Sigmoid colon (tissue), 7 donors: ENCODE data around the gene USP7. TPM values are rescaled to one million over a fixed set of nuclear protein-coding genes. Genes with fewer than 3 reads are reported as not detected.

ENCODE experiments used
- DNase-seq: peaks from one replicate; pipeline ENCODE4 v3.0.0-alpha.2; 2019
- H3K27ac ChIP-seq, 4 donors: fragments of 200-600 bp; sonication (generic); one replicate each; pipeline ENCODE4 v1.5.1; 2016 to 2019; ENCODE audit warnings: mild to moderate bottlenecking in 1 of 4
- H3K27me3 ChIP-seq, 3 donors: fragments of 200-600 bp; sonication (generic); one replicate each; pipeline ENCODE4 v1.5.1; 2019; ENCODE audit warnings: mild to moderate bottlenecking in 1 of 3
- H3K36me3 ChIP-seq, 4 donors: fragments of 200-600 bp; sonication (generic); one replicate each; pipeline ENCODE4 v1.5.1; 2016 to 2019
- H3K4me1 ChIP-seq, 4 donors: fragments of 200-600 bp; sonication (generic); one replicate each; pipeline ENCODE4 v1.5.1; 2017 to 2019
- H3K4me3 ChIP-seq, 4 donors: fragments of 200-600 bp; sonication (generic); one replicate each; pipeline ENCODE4 v1.5.1; 2017 to 2019; ENCODE audit warnings: mild to moderate bottlenecking in 2 of 4, moderate library complexity in 1 of 4
- H3K9me3 ChIP-seq, 4 donors: fragments of 200-600 bp in 3 of 4; sonication (generic) in 3 of 4; one replicate each; pipeline versions ENCODE4 v1.5.1 to v1.6.1; 2013 to 2019
- EP300 ChIP-seq, 4 donors: sonication (generic); formaldehyde crosslinking; IDR thresholded peaks; one replicate each; pipeline ENCODE4 v1.6.1; 2017; ENCODE audit warnings: antibody characterized with exemption in 4 of 4
- POLR2A ChIP-seq, 2 donors: fragments of 450-650 bp; IDR thresholded peaks; one replicate each; pipeline ENCODE4 v1.6.1; 2016; ENCODE audit warnings: antibody characterized with exemption in 2 of 2, mild to moderate bottlenecking in 2 of 2, moderate library complexity in 2 of 2
- POLR2AphosphoS5 ChIP-seq, 4 donors: sonication (generic); formaldehyde crosslinking; IDR thresholded peaks; one replicate each; pipeline ENCODE4 v1.6.1; 2017; ENCODE audit warnings: antibody characterized with exemption in 4 of 4
- WGBS, 2 donors: extraction: QIAGEN DNeasy Blood & Tissue Kit; methylation state at CpG; one replicate each; pipeline ENCODE4 v1.1.7; 2013; 5-methylcytosine and 5-hydroxymethylcytosine counted together
- intact Hi-C: fragments of 100-400 bp; cut with DNase I; formaldehyde crosslinking; loops from one replicate; pipeline ENCODE4 v1.15.1; 2023
- polyA plus RNA-seq, 3 donors: library from polyadenylated mRNA; stranded (reverse); fragments of 200-250 nt; gene quantifications; one replicate each; pipeline ENCODE4 v1.2.3, GENCODE V29; 2013
- total RNA-seq, 4 donors: library from RNA; depleted of rRNA; stranded (reverse); fragments of >200 nt; gene quantifications; one replicate each; pipeline ENCODE4 v1.1.0, GENCODE V29; 2016
- TF ChIP-seq, protein P1 (sequence below), 4 experiments: fragments of 450-650 bp in 3 of 4; fragments of 200-600 bp in 1 of 4; IDR thresholded peaks; one replicate each; pipeline ENCODE4 v1.5.1; 2016 to 2019; ENCODE audit warnings: antibody characterized with exemption in 4 of 4, mild to moderate bottlenecking in 3 of 4, moderate library complexity in 2 of 4
- donor health status: healthy with polysubstance abuse.
- donor health status: Bipolar disorder and iron deficiency.
- donor health status: healthy.

The USP7 gene
- total and polyA plus RNA-seq, 7 donors: 28.8 to 84.5 (median 64.9) TPM

- peaks cover 0 to 90% (median 79%) of the 10 kb centered on the region in 4 donors for H3K4me1 ChIP-seq
- H3K4me3 ChIP-seq: no peak overlapping the region
- H3K27me3 ChIP-seq: no peaks in the 10 kb centered on the region
- intact Hi-C loops: no loop called here
- TF ChIP-seq EP300 (IDR thresholded peaks at IDR 0.05) (no peak), POLR2AphosphoS5 (IDR thresholded peaks at IDR 0.05) (no peak), POLR2A (IDR thresholded peaks at IDR 0.05) (no peak)
- TF ChIP-seq, protein P1, sequence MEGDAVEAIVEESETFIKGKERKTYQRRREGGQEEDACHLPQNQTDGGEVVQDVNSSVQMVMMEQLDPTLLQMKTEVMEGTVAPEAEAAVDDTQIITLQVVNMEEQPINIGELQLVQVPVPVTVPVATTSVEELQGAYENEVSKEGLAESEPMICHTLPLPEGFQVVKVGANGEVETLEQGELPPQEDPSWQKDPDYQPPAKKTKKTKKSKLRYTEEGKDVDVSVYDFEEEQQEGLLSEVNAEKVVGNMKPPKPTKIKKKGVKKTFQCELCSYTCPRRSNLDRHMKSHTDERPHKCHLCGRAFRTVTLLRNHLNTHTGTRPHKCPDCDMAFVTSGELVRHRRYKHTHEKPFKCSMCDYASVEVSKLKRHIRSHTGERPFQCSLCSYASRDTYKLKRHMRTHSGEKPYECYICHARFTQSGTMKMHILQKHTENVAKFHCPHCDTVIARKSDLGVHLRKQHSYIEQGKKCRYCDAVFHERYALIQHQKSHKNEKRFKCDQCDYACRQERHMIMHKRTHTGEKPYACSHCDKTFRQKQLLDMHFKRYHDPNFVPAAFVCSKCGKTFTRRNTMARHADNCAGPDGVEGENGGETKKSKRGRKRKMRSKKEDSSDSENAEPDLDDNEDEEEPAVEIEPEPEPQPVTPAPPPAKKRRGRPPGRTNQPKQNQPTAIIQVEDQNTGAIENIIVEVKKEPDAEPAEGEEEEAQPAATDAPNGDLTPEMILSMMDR (IDR thresholded peaks at IDR 0.05): no peak
- no peaks in the 10 kb centered on the region for H3K36me3 ChIP-seq
- no peak for DNase-seq
- no peaks in the 10 kb centered on the region for H3K9me3 ChIP-seq
- WGBS, 2 donors: 43 to 74% methylated on average over 10 to 11 of the region's 11 CpGs
- no peak overlapping the region for H3K27ac ChIP-seq
These were observed 21.9 kb downstream of the USP7 start for GRCh38 chr16:8941718-8942344.

GRCh38 chr16:8937803-8938202 is 25.9 kb downstream of the USP7 start:
- 40 to 59% methylated on average over 4 of the region's 4 CpGs for WGBS, 2 donors
- Histone ChIP-seq H3K27me3 (no peaks in the 10 kb centered on the region), H3K4me3 (no peak overlapping the region), H3K36me3 (no peaks in the 10 kb centered on the region), H3K4me1 (peaks cover 0 to 75% (median 64%) of the 10 kb centered on the region in 4 donors), H3K9me3 (no peaks in the 10 kb centered on the region), H3K27ac (no peak overlapping the region)
- TF ChIP-seq POLR2A (IDR thresholded peaks at IDR 0.05): no peak
- no peak for TF ChIP-seq POLR2AphosphoS5 (IDR thresholded peaks at IDR 0.05)
- TF ChIP-seq, protein P1 (IDR thresholded peaks at IDR 0.05): no peak
- no peak for TF ChIP-seq EP300 (IDR thresholded peaks at IDR 0.05)
- DNase-seq: no peak
- intact Hi-C loops: no loop called here

DNA sequence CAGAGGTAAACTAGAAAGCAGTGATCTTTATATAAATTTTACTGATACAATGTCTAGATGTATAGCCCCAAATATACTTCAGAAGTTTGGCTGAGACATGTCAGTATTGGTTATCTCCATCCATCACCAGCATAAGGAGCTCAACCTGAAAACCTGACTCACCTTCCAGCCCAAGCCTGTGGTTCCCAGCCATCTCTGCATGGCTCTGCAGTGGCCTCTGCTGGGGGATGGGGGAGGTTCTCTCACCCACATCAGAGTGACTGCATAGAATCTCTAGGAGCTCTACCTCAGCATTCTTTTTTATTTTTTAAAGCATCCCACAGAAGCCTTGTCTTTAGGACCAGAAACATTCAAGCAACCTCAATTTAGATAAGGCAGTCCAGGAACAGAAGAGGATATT is 27.3 kb downstream of the USP7 start:
- no peaks in the 10 kb centered on the region for H3K9me3 ChIP-seq
- no peak for TF ChIP-seq POLR2AphosphoS5 (IDR thresholded peaks at IDR 0.05)
- TF ChIP-seq, protein P1 (IDR thresholded peaks at IDR 0.05): peak in 2 of 4 experiments; percentile 15 to 24
- no peak overlapping the region for H3K27ac ChIP-seq
- H3K27me3 ChIP-seq: no peaks in the 10 kb centered on the region
- no peaks in the 10 kb centered on the region for H3K36me3 ChIP-seq
- intact Hi-C loops: no loop called here
- DNase-seq: no peak
- H3K4me3 ChIP-seq: no peak overlapping the region
- H3K4me1 ChIP-seq: peaks cover 0 to 64% (median 53%) of the 10 kb centered on the region in 4 donors

DNA sequence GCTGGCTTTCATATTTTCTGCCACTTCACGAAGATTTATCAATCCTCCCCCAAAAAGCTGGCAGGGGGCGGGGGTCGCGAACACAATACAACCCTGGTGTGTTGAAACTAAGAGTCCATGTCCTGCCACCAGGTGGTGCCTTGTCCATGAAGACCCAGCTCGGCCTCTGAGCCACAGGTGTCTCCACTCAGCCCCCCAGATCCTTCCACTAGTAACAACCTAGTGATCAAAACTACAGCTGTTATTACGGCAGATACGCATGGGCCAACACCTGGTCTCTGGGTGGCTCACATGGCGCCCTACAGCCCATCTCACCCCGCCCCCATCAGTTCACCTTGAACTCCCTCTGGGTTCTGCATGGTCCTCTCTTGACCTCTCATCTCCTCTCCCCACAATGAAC is 27.7 kb downstream of the USP7 start:
- no peaks in the 10 kb centered on the region for H3K27me3 ChIP-seq
- no peak for DNase-seq
- no peaks in the 10 kb centered on the region for H3K36me3 ChIP-seq
- 76 to 80% methylated on average over 9 of the region's 9 CpGs for WGBS, 2 donors
- H3K4me3 ChIP-seq: no peak overlapping the region
- peaks cover 0 to 62% (median 52%) of the 10 kb centered on the region in 4 donors for H3K4me1 ChIP-seq
- TF ChIP-seq EP300 (IDR thresholded peaks at IDR 0.05) (no peak), POLR2AphosphoS5 (IDR thresholded peaks at IDR 0.05) (no peak), POLR2A (IDR thresholded peaks at IDR 0.05) (no peak)
- TF ChIP-seq, protein P1 (IDR thresholded peaks at IDR 0.05): no peak
- intact Hi-C loops: no loop called here
- H3K9me3 ChIP-seq: no peaks in the 10 kb centered on the region
- H3K27ac ChIP-seq: no peak overlapping the region

- Histone ChIP-seq H3K4me1 (peaks cover 0 to 51% (median 40%) of the 10 kb centered on the region in 4 donors), H3K27ac (no peak overlapping the region), H3K36me3 (peaks cover 0 to 5% (median 3%) of the 10 kb centered on the region in 4 donors), H3K9me3 (no peaks in the 10 kb centered on the region), H3K27me3 (no peaks in the 10 kb centered on the region), H3K4me3 (no peak overlapping the region)
- DNase-seq: no peak
- WGBS, 2 donors: 60 to 83% methylated on average over 6 of the region's 6 CpGs
- TF ChIP-seq, protein P1 (IDR thresholded peaks at IDR 0.05): no peak
- TF ChIP-seq POLR2A (IDR thresholded peaks at IDR 0.05) (no peak), POLR2AphosphoS5 (IDR thresholded peaks at IDR 0.05) (no peak), EP300 (IDR thresholded peaks at IDR 0.05) (no peak)
- intact Hi-C loops: no loop called here
These were observed 29.1 kb downstream of the USP7 start for GRCh38 chr16:8934601-8935000.
